GM06990 (cell line): ENCODE results near the gene USP9X.
A peak's percentile ranks its signal among the peaks of the same experiment; 100 is the strongest.
"Not testable (repeated sequence)": the region's sequence is repeated elsewhere in the genome, so short reads cannot be mapped to it uniquely, and the experiment has no call there.

Experiments
- DNase-seq: peaks from one replicate; pipeline ENCODE4 v3.0.0-alpha.2; 2011; ENCODE audit not compliant: insufficient read length; ENCODE audit errors: extremely low read depth
- H3K27me3 ChIP-seq: replicated peaks from 2 replicates; pipeline ENCODE4 v1.6.0; 2011; ENCODE audit warnings: low read length; ENCODE audit not compliant: control insufficient read depth, insufficient read depth
- H3K36me3 ChIP-seq: 2 replicates; pipeline ENCODE4 v1.5.1; 2011; ENCODE audit warnings: low read length; ENCODE audit not compliant: control insufficient read depth, insufficient read depth
- H3K4me3 ChIP-seq: replicated peaks from 2 replicates; pipeline ENCODE4 v1.5.1; 2011; ENCODE audit warnings: low read depth, mild to moderate bottlenecking, control low read depth, low read length
- CTCF ChIP-seq: IDR thresholded peaks from 2 replicates; pipeline ENCODE4 v1.5.1; 2011; ENCODE audit warnings: low read length, control low read depth, mild to moderate bottlenecking, inconsistent platforms; ENCODE audit not compliant: insufficient read depth, poor library complexity, severe bottlenecking

Gene USP9X

GRCh38 chrX:41275661-41276609 is 190.7 kb downstream of the USP9X start:
- peak; percentile 55 for TF ChIP-seq CTCF
- peak overlapping the region; percentile 59 for H3K4me3 ChIP-seq
- no peaks in the 10 kb centered on the region for H3K36me3 ChIP-seq
- DNase-seq = peak; percentile 50
- no peaks in the 10 kb centered on the region; the same call in 1 of the 2 replicates for H3K27me3 ChIP-seq

- Histone ChIP-seq H3K36me3 (no peaks in the 10 kb centered on the region), H3K27me3 (no peaks in the 10 kb centered on the region; the same call in 1 of the 2 replicates), H3K4me3 (peak overlapping the region; percentile 59)
- no peak for TF ChIP-seq CTCF
- no peak for DNase-seq
Observed at GRCh38 chrX:41276661-41277506, 191.6 kb downstream of the USP9X start.

- not testable (repeated sequence) for DNase-seq, H3K4me3 ChIP-seq, H3K36me3 ChIP-seq, H3K27me3 ChIP-seq
Observed at GRCh38 chrX:41282307-41282706, 197.1 kb downstream of the USP9X start.

- not testable (repeated sequence) for H3K27me3 ChIP-seq, H3K4me3 ChIP-seq, H3K36me3 ChIP-seq, DNase-seq
Observed at GRCh38 chrX:41285928-41286327, 200.7 kb downstream of the USP9X start.
